Activated B cell treated with CpG ODN at 0.5 μM for 24 hours (primary cell): Measurements from ENCODE around the gene OR2L5. TPM values are rescaled to one million over a fixed set of nuclear protein-coding genes. Genes with fewer than 3 reads are reported as not detected.

Experiments
- ATAC-seq: fragments of 200-7000 bp; cut with Tn5 transposase; one replicate; pipeline ENCODE4 v1.10.0; 2021; ENCODE audit warnings: low read depth, mild to moderate bottlenecking, moderate library complexity
- CTCF ChIA-PET: fragments of 350-600 bp; sonication (Branson Sonifier 250); formaldehyde crosslinking; loops from one replicate; lab custom pipeline; 2021; ENCODE audit warnings: antibody characterized with exemption; lab: Charles Lee
- POLR2A ChIA-PET: fragments of 350-600 bp; sonication (Branson Sonifier 250); formaldehyde crosslinking; loops from one replicate; lab custom pipeline; 2021; ENCODE audit warnings: antibody characterized with exemption; lab: Charles Lee
- DNase-seq: peaks from one replicate; pipeline ENCODE4 v3.0.0; 2022
- H3K27ac Mint-ChIP-seq: one replicate; pipeline ENCODE4 v1.8.0; 2020; ENCODE audit warnings: mixed read lengths
- H3K27me3 Mint-ChIP-seq: one replicate; pipeline ENCODE4 v1.8.0; 2021; ENCODE audit warnings: mixed read lengths
- H3K36me3 Mint-ChIP-seq: one replicate; pipeline ENCODE4 v1.8.0; 2021; ENCODE audit warnings: low read depth, mixed read lengths
- H3K4me1 Mint-ChIP-seq: one replicate; pipeline ENCODE4 v1.8.0; 2021; ENCODE audit warnings: mixed read lengths
- H3K4me3 Mint-ChIP-seq: one replicate; pipeline ENCODE4 v1.8.0; 2020; ENCODE audit warnings: mild to moderate bottlenecking, mixed read lengths
- H3K9me3 Mint-ChIP-seq: one replicate; pipeline ENCODE4 v1.8.0; 2020; ENCODE audit warnings: mixed read lengths
- intact Hi-C: fragments of 100-400 bp; cut with micrococcal nuclease; formaldehyde crosslinking; loops from one replicate; pipeline ENCODE4 v1.15.1; 2024
- total RNA-seq: library from RNA; stranded (reverse); gene quantifications from 2 replicates; pipeline ENCODE4 v1.2.3, GENCODE V29; 2022
- TF ChIP-seq, protein P1 (sequence below): fragments of 200-600 bp; IDR thresholded peaks from one replicate; pipeline ENCODE4 v1.8.0; 2022; ENCODE audit warnings: antibody characterized with exemption, mild to moderate bottlenecking

OR2L5 gene
- total RNA-seq, 1 donor from 2014 or later = not detected

DNA sequence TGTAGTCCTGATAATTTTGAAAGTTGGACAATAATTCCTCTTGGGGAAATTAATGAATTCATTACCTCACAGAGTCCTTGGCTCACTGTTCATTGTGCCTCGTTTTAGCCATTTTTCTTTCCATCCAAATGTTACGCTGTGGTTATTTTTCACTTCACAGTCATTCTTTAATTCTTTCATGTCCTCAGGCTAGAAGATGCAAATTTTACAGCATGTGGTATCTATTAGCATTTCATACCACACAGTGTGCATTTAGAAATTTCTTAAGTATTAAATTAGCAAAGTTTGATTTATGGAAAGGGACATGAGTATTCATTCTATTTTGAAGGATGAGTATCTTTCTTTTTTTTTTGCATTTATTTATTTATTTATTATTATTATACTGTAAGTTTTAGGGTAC lies 51.6 kb downstream of the OR2L5 start:
- POLR2A ChIA-PET = no interaction called here

DNA sequence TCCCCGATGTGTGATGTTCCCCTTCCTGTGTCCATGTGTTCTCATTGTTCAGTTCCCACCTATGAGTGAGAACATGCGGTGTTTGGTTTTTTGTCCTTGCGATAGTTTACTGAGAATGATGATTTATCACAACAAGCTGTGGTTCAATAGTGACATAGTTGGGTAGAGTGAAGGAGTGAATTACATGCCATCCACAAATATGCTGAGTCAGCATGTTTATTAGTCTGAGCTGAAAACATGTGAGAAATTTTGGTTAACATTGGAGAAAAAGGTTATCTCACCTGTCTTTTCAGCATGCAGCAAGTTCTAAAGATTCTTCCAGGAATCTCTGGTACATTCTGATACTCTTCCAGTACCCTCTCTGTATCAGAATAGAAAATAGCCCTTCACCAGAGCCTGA lies 52.1 kb downstream of the OR2L5 start:
- POLR2A ChIA-PET = no interaction called here
- no peak for ATAC-seq
- CTCF ChIA-PET = no interaction called here
- Mint-ChIP-seq H3K27me3 (no peaks in the 10 kb centered on the region), H3K9me3 (peaks cover 6% of the 10 kb centered on the region), H3K36me3 (no peaks in the 10 kb centered on the region), H3K4me1 (no peaks in the 10 kb centered on the region), H3K4me3 (no peak overlapping the region), H3K27ac (no peak overlapping the region)
- TF ChIP-seq, protein P1, sequence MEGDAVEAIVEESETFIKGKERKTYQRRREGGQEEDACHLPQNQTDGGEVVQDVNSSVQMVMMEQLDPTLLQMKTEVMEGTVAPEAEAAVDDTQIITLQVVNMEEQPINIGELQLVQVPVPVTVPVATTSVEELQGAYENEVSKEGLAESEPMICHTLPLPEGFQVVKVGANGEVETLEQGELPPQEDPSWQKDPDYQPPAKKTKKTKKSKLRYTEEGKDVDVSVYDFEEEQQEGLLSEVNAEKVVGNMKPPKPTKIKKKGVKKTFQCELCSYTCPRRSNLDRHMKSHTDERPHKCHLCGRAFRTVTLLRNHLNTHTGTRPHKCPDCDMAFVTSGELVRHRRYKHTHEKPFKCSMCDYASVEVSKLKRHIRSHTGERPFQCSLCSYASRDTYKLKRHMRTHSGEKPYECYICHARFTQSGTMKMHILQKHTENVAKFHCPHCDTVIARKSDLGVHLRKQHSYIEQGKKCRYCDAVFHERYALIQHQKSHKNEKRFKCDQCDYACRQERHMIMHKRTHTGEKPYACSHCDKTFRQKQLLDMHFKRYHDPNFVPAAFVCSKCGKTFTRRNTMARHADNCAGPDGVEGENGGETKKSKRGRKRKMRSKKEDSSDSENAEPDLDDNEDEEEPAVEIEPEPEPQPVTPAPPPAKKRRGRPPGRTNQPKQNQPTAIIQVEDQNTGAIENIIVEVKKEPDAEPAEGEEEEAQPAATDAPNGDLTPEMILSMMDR = no peak
- DNase-seq = no peak
- intact Hi-C loops = no loop called here

More for the DNA sequence above, 51.6 kb downstream of the OR2L5 start:
- TF ChIP-seq, protein P1 = no peak
- ATAC-seq = no peak
- Mint-ChIP-seq H3K9me3 (peaks cover 4% of the 10 kb centered on the region), H3K36me3 (no peaks in the 10 kb centered on the region), H3K4me1 (no peaks in the 10 kb centered on the region), H3K4me3 (no peak overlapping the region), H3K27ac (no peak overlapping the region), H3K27me3 (no peaks in the 10 kb centered on the region)
- no peak for DNase-seq
- intact Hi-C loops = no loop called here
- CTCF ChIA-PET = no interaction called here

Other genes starting within 250 kb of the OR2L5 start
- not detected in 2 replicates for gene OR14A16, start 189.5 kb upstream of the OR2L5 start, total RNA-seq
- not detected in 2 replicates for gene OR11L1, start 171.8 kb upstream of the OR2L5 start, total RNA-seq
- gene TRIM58, start 156.5 kb upstream of the OR2L5 start, total RNA-seq = 0.39 and 0.49 TPM in 2 replicates
- 0.24 TPM in 1 of 2 replicates, not detected in the other for gene OR2W3, start 118.1 kb upstream of the OR2L5 start, total RNA-seq
- not detected in 2 replicates for gene OR2T8, start 93.4 kb upstream of the OR2L5 start, total RNA-seq
- not detected in 2 replicates for gene OR2AJ1, start 88.8 kb upstream of the OR2L5 start, total RNA-seq
- gene OR2L8, start 64.8 kb upstream of the OR2L5 start, total RNA-seq = not detected in 2 replicates
- not detected in 2 replicates for gene OR2AK2, start 48.4 kb upstream of the OR2L5 start, total RNA-seq
- 0.18 TPM in 1 of 2 replicates, not detected in the other for gene OR2L2, start 16.4 kb downstream of the OR2L5 start, total RNA-seq
- gene OR2L3, start 33.2 kb downstream of the OR2L5 start, total RNA-seq = not detected in 2 replicates
- not detected in 2 replicates for gene OR2L13, start 81.5 kb downstream of the OR2L5 start, total RNA-seq
- not detected in 2 replicates for gene OR2M5, start 131.5 kb downstream of the OR2L5 start, total RNA-seq
- gene OR2M2, start 161.2 kb downstream of the OR2L5 start, total RNA-seq = not detected in 2 replicates
- not detected in 2 replicates for gene OR2M3, start 183.6 kb downstream of the OR2L5 start, total RNA-seq
- gene OR2M4, start 217.8 kb downstream of the OR2L5 start, total RNA-seq = not detected in 2 replicates